H1 (cell line): ENCODE measurements around the gene RPS6KL1. TPM values are rescaled to one million over a fixed set of nuclear protein-coding genes. Genes with fewer than 3 reads are reported as not detected.

ENCODE experiments used
- ASH2L ChIP-seq: fragments of 200-600, 300-600 bp; sonication (generic); IDR thresholded peaks from one replicate; pipeline ENCODE4 v1.7.1; 2017; ENCODE audit warnings: low read length
- ATF2 ChIP-seq: IDR thresholded peaks from 2 replicates; pipeline ENCODE4 v1.6.1; 2012; ENCODE audit warnings: low read length, inconsistent platforms
- BCL11A ChIP-seq, 2 experiments: IDR thresholded peaks; one replicate each; pipeline ENCODE4 v1.6.1; 2011; ENCODE audit warnings: low read depth in 2 of 2, low read length in 2 of 2, mild to moderate bottlenecking in 2 of 2
- BRCA1 ChIP-seq: IDR thresholded peaks from 2 replicates; pipeline ENCODE4 v1.6.1; 2012; ENCODE audit warnings: low read depth, low read length, improper control_type of control experiment
- CBX8 ChIP-seq: fragments of 300-800, 300-1000 bp; sonication (generic); IDR thresholded peaks from 2 replicates; pipeline ENCODE4 v1.7.1; 2016; ENCODE audit warnings: low read depth, low read length, borderline replicate concordance
- CHD2 ChIP-seq: IDR thresholded peaks from 2 replicates; pipeline ENCODE4 v1.6.1; 2012; ENCODE audit warnings: low read length, improper control_type of control experiment
- CTBP2 ChIP-seq: IDR thresholded peaks from 2 replicates; pipeline ENCODE4 v1.7.0; 2011; ENCODE audit warnings: borderline replicate concordance, mild to moderate bottlenecking, moderate library complexity, mixed read lengths, low read length; ENCODE audit not compliant: insufficient read depth, insufficient read length
- EGR1 ChIP-seq: IDR thresholded peaks from 2 replicates; pipeline ENCODE4 v1.6.1; 2011; ENCODE audit warnings: low read depth, low read length, borderline replicate concordance
- GABPA ChIP-seq: IDR thresholded peaks from 2 replicates; pipeline ENCODE4 v1.6.1; 2011; ENCODE audit warnings: mild to moderate bottlenecking, low read length, moderate library complexity, borderline replicate concordance; ENCODE audit not compliant: insufficient read depth
- HDAC6 ChIP-seq: IDR thresholded peaks from one replicate; pipeline ENCODE4 v1.7.1; 2012; ENCODE audit warnings: low read depth, mild to moderate bottlenecking, inconsistent platforms, low read length, moderate library complexity
- JUND ChIP-seq: IDR thresholded peaks from 2 replicates; pipeline ENCODE4 v1.6.1; 2011; ENCODE audit warnings: mild to moderate bottlenecking, improper control_type of control experiment, low read length
- KDM1A ChIP-seq: fragments of 200-600, 300-600 bp; sonication (generic); IDR thresholded peaks from 2 replicates; pipeline ENCODE4 v1.7.1; 2016; ENCODE audit warnings: mild to moderate bottlenecking, low read length, borderline replicate concordance
- MAX ChIP-seq: IDR thresholded peaks from 2 replicates; pipeline ENCODE4 v1.6.1; 2012; ENCODE audit warnings: inconsistent platforms
- NRF1 ChIP-seq: IDR thresholded peaks from 2 replicates; pipeline ENCODE4 v1.6.1; 2011; ENCODE audit warnings: mild to moderate bottlenecking, low read depth, low read length, improper control_type of control experiment
- POLR2AphosphoS5 ChIP-seq: IDR thresholded peaks from 2 replicates; pipeline ENCODE4 v1.6.1; 2011; ENCODE audit warnings: low read depth, low read length
- POU5F1 ChIP-seq: IDR thresholded peaks from 2 replicates; pipeline ENCODE4 v1.6.1; 2011; ENCODE audit warnings: low read depth, mild to moderate bottlenecking, low read length, moderate library complexity
- RNF2 ChIP-seq: fragments of 200-900, 300-1000 bp; sonication (generic); IDR thresholded peaks from 2 replicates; pipeline ENCODE4 v1.7.1; 2016; ENCODE audit warnings: borderline replicate concordance, low read depth, mild to moderate bottlenecking, antibody characterized with exemption, low read length; ENCODE audit not compliant: poor library complexity, severe bottlenecking; ENCODE audit errors: missing control alignments
- SP2 ChIP-seq: IDR thresholded peaks from 2 replicates; pipeline ENCODE4 v1.6.1; 2012; ENCODE audit warnings: mild to moderate bottlenecking, low read length, inconsistent platforms
- TAF1 ChIP-seq: IDR thresholded peaks from 2 replicates; pipeline ENCODE4 v1.6.1; 2011; ENCODE audit warnings: mild to moderate bottlenecking, low read depth, low read length
- TAF7 ChIP-seq: optimal IDR thresholded peaks from 2 replicates; pipeline ENCODE3; 2011; ENCODE audit warnings: low read depth, mild to moderate bottlenecking, inconsistent platforms, low read length, moderate library complexity, borderline replicate concordance
- USF2 ChIP-seq: IDR thresholded peaks from 2 replicates; pipeline ENCODE4 v1.6.1; 2011; ENCODE audit warnings: low read length, improper control_type of control experiment
- polyA plus RNA-seq, 7 experiments: library from polyadenylated mRNA; depleted of rRNA in 3 of 7; stranded (reverse) in 5 of 7; unstranded in 2 of 7; fragments of >200 nt in 5 of 7; fragments of 200-250 nt in 2 of 7; gene quantifications; 1 replicate in 5 of 7; 2 replicates in 1 of 7; 4 replicates in 1 of 7; pipeline versions ENCODE4 v1.2.1 to v1.2.3, GENCODE V29; 2011 to 2013; ENCODE audit warnings: missing spikeins in 2 of 7, mixed read lengths in 2 of 7
- total RNA-seq: library from RNA; stranded (reverse); fragmentation: NEBNext Ultra II Directional; extraction: Animal tissue kit (Norgen Biotek cat#: 25700); gene quantifications from 2 replicates; pipeline ENCODE4 v1.2.1, GENCODE V29; 2021

RPS6KL1 gene
- total and polyA plus RNA-seq, 2 of the 8 experiments (the other 6 are each of a cell fraction or from before 2014, with no cell fraction given): 9.8 to 13.8 TPM

GRCh38 chr14:74945852-74946658 is 23.0 kb upstream of the RPS6KL1 start (continued):
- no peak for TF ChIP-seq CBX8
- peak; percentile 54; the same call in 1 of the 2 replicates for TF ChIP-seq KDM1A
- no peak for TF ChIP-seq BCL11A (IDR thresholded peaks at IDR 0.05; ENCODE audit: low read depth in 2 of 2, low read length in 2 of 2)
- TF ChIP-seq POU5F1: no peak
- TF ChIP-seq TAF7: peak; percentile 81
- no peak for TF ChIP-seq SP2
- no peak for TF ChIP-seq NRF1
- TF ChIP-seq CTBP2: no peak
- TF ChIP-seq USF2: no peak
- TF ChIP-seq BRCA1: no peak
- no peak for TF ChIP-seq TAF1
- no peak for TF ChIP-seq HDAC6
- no peak for TF ChIP-seq JUND
- no peak for TF ChIP-seq ASH2L
- no peak for TF ChIP-seq EGR1
- peak; percentile 22; the same call in 1 of the 2 replicates for TF ChIP-seq GABPA
- no peak for TF ChIP-seq CHD2
- no peak for TF ChIP-seq MAX
- TF ChIP-seq RNF2: no peak
- TF ChIP-seq POLR2AphosphoS5: peak; percentile 23; the same call in 1 of the 2 replicates
- no peak for TF ChIP-seq ATF2
